Fibroblast of lung (primary cell): Measurements from ENCODE around the gene PDE6D. TPM values are rescaled to one million over a fixed set of nuclear protein-coding genes. Genes with fewer than 3 reads are reported as not detected.

Source experiments
- DNase-seq, 2 donors: peaks; one replicate each; pipeline versions ENCODE4 v3.0.0 to v3.0.0-alpha.2; 2010; ENCODE audit warnings: low read depth in 2 of 2
- H2AFZ ChIP-seq: 2 replicates; pipeline ENCODE4 v1.5.1; 2012; ENCODE audit warnings: low read length, control low read depth, inconsistent platforms
- H3K27ac ChIP-seq: 2 replicates; pipeline ENCODE4 v1.5.1; 2011; ENCODE audit warnings: low read length, control low read depth; ENCODE audit not compliant: insufficient read depth
- H3K27me3 ChIP-seq: 2 replicates; pipeline ENCODE4 v1.5.1; 2011; ENCODE audit warnings: mild to moderate bottlenecking, low read length; ENCODE audit not compliant: control insufficient read depth, insufficient read depth
- H3K36me3 ChIP-seq: 2 replicates; pipeline ENCODE4 v1.5.1; 2011; ENCODE audit warnings: low read length; ENCODE audit not compliant: control insufficient read depth, insufficient read depth
- H3K4me1 ChIP-seq: 2 replicates; pipeline ENCODE4 v1.5.1; 2011; ENCODE audit warnings: low read length; ENCODE audit not compliant: control insufficient read depth, insufficient read depth; ENCODE audit errors: extremely low read depth
- H3K4me2 ChIP-seq: 2 replicates; pipeline ENCODE4 v1.5.1; 2011; ENCODE audit warnings: low read length, control low read depth; ENCODE audit not compliant: insufficient read depth; ENCODE audit errors: extremely low read depth
- H3K4me3 ChIP-seq, 4 experiments: fragments of 200-600 bp in 1 of 4; sonication (generic) in 1 of 4; replicated peaks in 1 of 4; 2 replicates each; pipeline ENCODE4 v1.5.1; 2011 to 2016; ENCODE audit warnings: low read length in 4 of 4, low read depth in 3 of 4, mild to moderate bottlenecking in 3 of 4, control low read depth in 2 of 4, inconsistent platforms in 1 of 4, mixed read lengths in 1 of 4; ENCODE audit not compliant: insufficient read depth in 1 of 4; ENCODE audit errors: control extremely low read depth in 1 of 4
- H3K79me2 ChIP-seq: 2 replicates; pipeline ENCODE4 v1.5.1; 2012; ENCODE audit warnings: mild to moderate bottlenecking, low read length, inconsistent platforms; ENCODE audit not compliant: control insufficient read depth, insufficient read depth
- H3K9ac ChIP-seq: 2 replicates; pipeline ENCODE4 v1.5.1; 2011; ENCODE audit warnings: mild to moderate bottlenecking, low read length, control low read depth; ENCODE audit not compliant: insufficient read depth
- H3K9me3 ChIP-seq: 2 replicates; pipeline ENCODE4 v1.5.1; 2012; ENCODE audit warnings: low read depth, low read length; ENCODE audit not compliant: control insufficient read depth, insufficient read depth
- H4K20me1 ChIP-seq: 2 replicates; pipeline ENCODE4 v1.5.1; 2011; ENCODE audit warnings: low read length; ENCODE audit not compliant: control insufficient read depth, insufficient read depth; ENCODE audit errors: extremely low read depth
- EZH2 ChIP-seq: IDR thresholded peaks from 2 replicates; pipeline ENCODE4 v1.5.1; 2012; ENCODE audit warnings: low read length, control low read depth, mild to moderate bottlenecking; ENCODE audit errors: missing control alignments
- polyA plus RNA-seq, 2 donors: library from polyadenylated mRNA; depleted of rRNA in 1 of 2; stranded (reverse) in 1 of 2; unstranded in 1 of 2; fragments of >200 nt; gene quantifications; 2 replicates each; pipeline ENCODE4 v1.2.1, GENCODE V29; 2011 to 2012; ENCODE audit warnings: missing spikeins in 1 of 2
- total RNA-seq: library from RNA; depleted of rRNA; stranded (reverse); fragments of >200 nt; gene quantifications from 2 replicates; pipeline ENCODE4 v1.2.1, GENCODE V29; 2014
- TF ChIP-seq, protein P1 (sequence below), 2 donors: IDR thresholded peaks in 1 of 2; conservative IDR thresholded peaks in 1 of 2; 1 replicate in 1 of 2; 2 replicates in 1 of 2; pipeline ENCODE4 v1.5.1; 2011 to 2012; ENCODE audit warnings: low read length in 2 of 2, control low read depth in 1 of 2, inconsistent platforms in 1 of 2, low read depth in 1 of 2, mild to moderate bottlenecking in 1 of 2

Gene PDE6D
- total and polyA plus RNA-seq, 2 donors (not counting 1 experiment from before 2014, with no cell fraction given): 14.4 to 32.3 TPM

DNA sequence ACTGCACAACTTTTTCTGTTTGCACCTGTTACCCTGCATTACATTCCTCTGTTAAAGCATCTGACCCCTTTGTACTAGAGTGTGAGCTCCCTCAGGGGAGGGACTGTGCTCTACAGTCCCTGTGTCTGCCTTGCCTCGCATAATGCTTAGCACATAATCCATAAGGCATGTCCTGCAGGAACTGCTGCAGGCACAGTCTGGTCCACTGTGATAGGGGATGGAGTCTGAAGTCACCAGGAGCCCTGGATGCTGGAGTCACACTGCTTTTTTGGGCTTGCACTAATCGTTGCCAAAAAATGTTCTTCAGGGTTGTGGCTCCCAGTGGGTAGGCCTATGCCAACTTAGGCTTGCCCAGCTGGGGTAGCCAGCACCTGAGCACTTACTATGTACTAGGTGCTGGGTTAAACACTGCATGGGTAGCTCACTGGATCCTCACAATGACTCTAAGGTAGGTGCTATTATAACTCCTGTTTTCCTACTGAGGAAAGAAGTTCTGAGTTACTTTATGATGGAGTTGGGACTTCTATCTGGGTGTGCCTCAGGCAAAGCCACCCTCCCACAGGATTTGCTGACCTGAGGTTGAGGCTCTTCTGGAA is 38.5 kb upstream of the PDE6D start:
- TF ChIP-seq, protein P1, sequence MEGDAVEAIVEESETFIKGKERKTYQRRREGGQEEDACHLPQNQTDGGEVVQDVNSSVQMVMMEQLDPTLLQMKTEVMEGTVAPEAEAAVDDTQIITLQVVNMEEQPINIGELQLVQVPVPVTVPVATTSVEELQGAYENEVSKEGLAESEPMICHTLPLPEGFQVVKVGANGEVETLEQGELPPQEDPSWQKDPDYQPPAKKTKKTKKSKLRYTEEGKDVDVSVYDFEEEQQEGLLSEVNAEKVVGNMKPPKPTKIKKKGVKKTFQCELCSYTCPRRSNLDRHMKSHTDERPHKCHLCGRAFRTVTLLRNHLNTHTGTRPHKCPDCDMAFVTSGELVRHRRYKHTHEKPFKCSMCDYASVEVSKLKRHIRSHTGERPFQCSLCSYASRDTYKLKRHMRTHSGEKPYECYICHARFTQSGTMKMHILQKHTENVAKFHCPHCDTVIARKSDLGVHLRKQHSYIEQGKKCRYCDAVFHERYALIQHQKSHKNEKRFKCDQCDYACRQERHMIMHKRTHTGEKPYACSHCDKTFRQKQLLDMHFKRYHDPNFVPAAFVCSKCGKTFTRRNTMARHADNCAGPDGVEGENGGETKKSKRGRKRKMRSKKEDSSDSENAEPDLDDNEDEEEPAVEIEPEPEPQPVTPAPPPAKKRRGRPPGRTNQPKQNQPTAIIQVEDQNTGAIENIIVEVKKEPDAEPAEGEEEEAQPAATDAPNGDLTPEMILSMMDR (conservative IDR thresholded peaks at IDR 0.05 in 1 of 2, IDR thresholded peaks at IDR 0.05 in 1 of 2; ENCODE audit: low read depth in 1 of 2, low read length in 2 of 2): no peak
- no peak for TF ChIP-seq EZH2
- Histone ChIP-seq H2AFZ (no peak overlapping the region), H3K36me3 (no peaks in the 10 kb centered on the region), H3K4me1 (no peaks in the 10 kb centered on the region), H3K4me2 (no peak overlapping the region), H3K9me3 (no peaks in the 10 kb centered on the region), H4K20me1 (no peaks in the 10 kb centered on the region), H3K79me2 (no peaks in the 10 kb centered on the region), H3K27me3 (peaks cover 4% of the 10 kb centered on the region), H3K27ac (no peak overlapping the region), H3K4me3 (no peak overlapping the region), H3K9ac (no peak overlapping the region)
- no peak for DNase-seq

DNA sequence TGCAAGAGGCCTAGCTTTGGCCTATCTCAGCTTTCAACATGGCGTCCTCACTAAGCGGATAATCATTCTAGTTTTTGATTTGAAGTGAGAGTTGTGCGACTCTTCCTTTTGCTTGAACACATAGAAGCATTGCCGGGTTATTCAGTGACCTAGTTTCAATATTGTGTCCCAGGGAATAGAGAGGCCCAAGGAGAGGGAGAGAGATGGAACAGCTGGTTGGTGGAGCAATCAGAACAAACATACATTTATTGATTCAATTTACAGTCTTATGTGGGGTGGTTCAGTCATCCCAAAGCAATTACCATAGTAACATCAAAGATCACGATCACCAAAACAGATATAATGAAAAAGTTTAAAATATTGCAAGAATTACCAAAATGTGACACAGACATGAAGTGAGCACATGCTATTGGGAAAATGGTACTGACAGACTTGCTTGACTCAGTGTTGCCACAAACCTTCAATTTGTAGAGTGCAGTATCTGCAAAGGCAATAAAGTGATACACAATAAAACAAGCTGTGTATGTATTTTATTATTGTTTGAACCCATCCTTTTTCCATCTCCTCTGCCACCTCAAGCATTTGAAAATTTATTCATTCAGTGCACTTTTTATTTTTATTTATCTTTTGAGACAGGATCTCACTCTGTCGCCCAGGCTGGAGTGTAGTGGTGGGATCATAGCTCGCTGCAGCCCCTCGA is 35.4 kb upstream of the PDE6D start:
- TF ChIP-seq, protein P1 (conservative IDR thresholded peaks at IDR 0.05 in 1 of 2, IDR thresholded peaks at IDR 0.05 in 1 of 2; ENCODE audit: low read depth in 1 of 2, low read length in 2 of 2): no peak
- no peak for TF ChIP-seq EZH2
- no peak overlapping the region for H3K9ac ChIP-seq
- H3K4me2 ChIP-seq: no peak overlapping the region
- H3K27me3 ChIP-seq: no peaks in the 10 kb centered on the region
- no peak overlapping the region for H2AFZ ChIP-seq
- H3K4me1 ChIP-seq: no peaks in the 10 kb centered on the region
- peaks cover 2% of the 10 kb centered on the region for H3K36me3 ChIP-seq
- H3K9me3 ChIP-seq: no peaks in the 10 kb centered on the region
- H3K79me2 ChIP-seq: no peaks in the 10 kb centered on the region
- H4K20me1 ChIP-seq: no peaks in the 10 kb centered on the region
- no peak overlapping the region for H3K27ac ChIP-seq
- no peak for DNase-seq
- no peak overlapping the region for H3K4me3 ChIP-seq

DNA sequence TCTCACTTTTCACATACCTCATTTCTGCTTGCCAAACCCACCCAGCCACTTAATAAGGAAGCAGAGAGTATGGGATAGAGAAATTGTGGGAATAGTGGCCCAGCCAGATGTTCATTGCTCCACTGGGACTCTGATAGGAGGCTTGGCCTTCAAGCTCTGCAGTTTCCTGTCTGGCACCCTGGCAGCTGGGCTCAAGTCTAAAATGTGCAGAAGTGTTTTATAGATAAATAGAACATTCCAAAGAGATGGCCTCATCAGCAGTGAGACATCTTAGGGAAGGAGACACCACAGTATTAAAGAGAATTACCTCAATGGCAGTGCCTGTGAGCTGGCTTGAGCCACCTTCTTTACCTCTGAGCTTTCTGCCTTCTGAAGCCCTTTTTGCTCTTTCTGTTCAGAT is 29.8 kb upstream of the PDE6D start:
- H2AFZ ChIP-seq: no peak overlapping the region
- peaks cover 8% of the 10 kb centered on the region for H3K4me1 ChIP-seq
- H3K4me2 ChIP-seq: no peak overlapping the region
- peaks cover 8% of the 10 kb centered on the region for H3K36me3 ChIP-seq
- no peaks in the 10 kb centered on the region for H3K9me3 ChIP-seq
- peak; percentile 55 to 74 for DNase-seq
- H3K9ac ChIP-seq: no peak overlapping the region
- no peaks in the 10 kb centered on the region for H3K27me3 ChIP-seq
- no peaks in the 10 kb centered on the region for H4K20me1 ChIP-seq
- no peak for TF ChIP-seq EZH2
- TF ChIP-seq, protein P1 (conservative IDR thresholded peaks at IDR 0.05 in 1 of 2, IDR thresholded peaks at IDR 0.05 in 1 of 2; ENCODE audit: low read depth in 1 of 2, low read length in 2 of 2): no peak
- no peaks in the 10 kb centered on the region for H3K79me2 ChIP-seq
- H3K4me3 ChIP-seq: no peak overlapping the region
- H3K27ac ChIP-seq: no peak overlapping the region
